Smooth muscle cell (in vitro differentiated cells): ENCODE measurements around the gene ERI2. TPM values are rescaled to one million over a fixed set of nuclear protein-coding genes. Genes with fewer than 3 reads are reported as not detected.

Experiments
- DNase-seq: peaks from one replicate; lab custom pipeline; 2025; ENCODE audit not compliant: unreplicated experiment; lab: John Stamatoyannopoulos, UW
- H2AFZ ChIP-seq: fragments of 200-600 bp; sonication (generic); 2 replicates; pipeline ENCODE4 v1.6.0; 2016; ENCODE audit warnings: antibody characterized with exemption, low read depth, mild to moderate bottlenecking
- H3F3A ChIP-seq: fragments of 200-600 bp; sonication (generic); 2 replicates; pipeline ENCODE4 v1.6.0; 2017; ENCODE audit warnings: antibody characterized with exemption, low read depth
- H3K27ac ChIP-seq: fragments of 200-600 bp; sonication (generic); 2 replicates; pipeline ENCODE4 v1.5.1; 2016; ENCODE audit warnings: low read depth, mild to moderate bottlenecking
- H3K27me3 ChIP-seq: fragments of 200-600 bp; sonication (generic); 2 replicates; pipeline ENCODE4 v1.6.1; 2016; ENCODE audit warnings: low read depth, mild to moderate bottlenecking
- H3K36me3 ChIP-seq: fragments of 200-600 bp; sonication (generic); 2 replicates; pipeline ENCODE4 v1.5.1; 2016; ENCODE audit warnings: low read depth
- H3K4me1 ChIP-seq: fragments of 200-600 bp; sonication (generic); 2 replicates; pipeline ENCODE4 v1.5.1; 2016; ENCODE audit warnings: low read depth
- H3K4me2 ChIP-seq: fragments of 200-600 bp; sonication (generic); 2 replicates; pipeline ENCODE4 v1.6.0; 2016; ENCODE audit warnings: mild to moderate bottlenecking
- H3K4me3 ChIP-seq: fragments of 200-600 bp; sonication (generic); 2 replicates; pipeline ENCODE4 v1.5.1; 2016; ENCODE audit warnings: mild to moderate bottlenecking
- H3K79me2 ChIP-seq: fragments of 200-600 bp; sonication (generic); 2 replicates; pipeline ENCODE4 v1.6.0; 2016; ENCODE audit warnings: low read depth, mild to moderate bottlenecking
- H3K9ac ChIP-seq: fragments of 200-600 bp; sonication (generic); 2 replicates; pipeline ENCODE4 v1.6.0; 2016; ENCODE audit warnings: low read depth
- H3K9me3 ChIP-seq: fragments of 200-600 bp; sonication (generic); replicated peaks from 2 replicates; pipeline ENCODE4 v1.5.1; 2016; ENCODE audit warnings: low read depth
- H4K20me1 ChIP-seq: fragments of 200-600 bp; sonication (generic); 2 replicates; pipeline ENCODE4 v1.6.0; 2016; ENCODE audit warnings: low read depth
- CTCF ChIP-seq: fragments of 200-600 bp; sonication (generic); IDR thresholded peaks from 2 replicates; pipeline ENCODE4 v1.5.1; 2017; ENCODE audit warnings: borderline replicate concordance, mild to moderate bottlenecking, antibody characterized with exemption; ENCODE audit not compliant: insufficient read depth, poor library complexity, severe bottlenecking
- WGBS: methylation state at CpG from one replicate; pipeline ENCODE4 v1.1.7; 2016; ENCODE audit warnings: low lambda C conversion rate; 5-methylcytosine and 5-hydroxymethylcytosine counted together
- polyA plus RNA-seq: library from polyadenylated mRNA; unstranded; fragments of >200 nt; fragmentation: Nextera tagmentation; extraction: Ambion mirVana; gene quantifications from 2 replicates; pipeline ENCODE4 v1.2.1, GENCODE V29; 2016
- total RNA-seq: library from RNA; depleted of rRNA; stranded (reverse); fragments of >200 nt; gene quantifications from 2 replicates; pipeline ENCODE4 v1.2.3, GENCODE V29; 2014

ERI2 gene
- total and polyA plus RNA-seq, 2 experiments from 2014 or later, result 7.6 to 12.9 TPM

GRCh38 chr16:20774703-20775362 lies 31.4 kb downstream of the ERI2 start:
- Histone ChIP-seq H3K4me1 (no peaks in the 10 kb centered on the region), H3K27ac (no peak overlapping the region), H3F3A (no peaks in the 10 kb centered on the region), H3K9me3 (no peaks in the 10 kb centered on the region), H3K4me2 (no peak overlapping the region), H3K4me3 (no peak overlapping the region), H3K27me3 (no peaks in the 10 kb centered on the region), H3K9ac (no peak overlapping the region), H3K36me3 (no peaks in the 10 kb centered on the region), H2AFZ (peak overlapping the region; percentile 49), H3K79me2 (no peaks in the 10 kb centered on the region), H4K20me1 (no peaks in the 10 kb centered on the region)
- DNase-seq, result peak; percentile 6
- peak; percentile 65 for TF ChIP-seq CTCF
- WGBS, result 57% methylated on average over 7 of the region's 7 CpGs

- no peak overlapping the region for H3K27ac ChIP-seq
- DNase-seq, result no peak
- no peaks in the 10 kb centered on the region for H4K20me1 ChIP-seq
- no peaks in the 10 kb centered on the region for H3F3A ChIP-seq
- no peak for TF ChIP-seq CTCF
- no peaks in the 10 kb centered on the region for H3K9me3 ChIP-seq
- H3K9ac ChIP-seq, result no peak overlapping the region
- 91% methylated on average over 3 of the region's 3 CpGs for WGBS
- no peaks in the 10 kb centered on the region for H3K36me3 ChIP-seq
- no peaks in the 10 kb centered on the region for H3K27me3 ChIP-seq
- H3K4me3 ChIP-seq, result no peak overlapping the region
- no peaks in the 10 kb centered on the region for H3K79me2 ChIP-seq
- H3K4me2 ChIP-seq, result no peak overlapping the region
- no peak overlapping the region for H2AFZ ChIP-seq
- no peaks in the 10 kb centered on the region for H3K4me1 ChIP-seq
Observed at GRCh38 chr16:20773679-20774078, 32.6 kb downstream of the ERI2 start.

- 94% methylated on average over 1 of the region's 1 CpG for WGBS
- no peak overlapping the region for H3K27ac ChIP-seq
- no peaks in the 10 kb centered on the region for H4K20me1 ChIP-seq
- H3K9ac ChIP-seq, result no peak overlapping the region
- TF ChIP-seq CTCF, result no peak
- no peak for DNase-seq
- no peak overlapping the region for H3K4me2 ChIP-seq
- H3K79me2 ChIP-seq, result no peaks in the 10 kb centered on the region
- H2AFZ ChIP-seq, result no peak overlapping the region
- H3K4me1 ChIP-seq, result no peaks in the 10 kb centered on the region
- no peak overlapping the region for H3K4me3 ChIP-seq
- no peaks in the 10 kb centered on the region for H3F3A ChIP-seq
- H3K27me3 ChIP-seq, result no peaks in the 10 kb centered on the region
- no peaks in the 10 kb centered on the region for H3K9me3 ChIP-seq
- H3K36me3 ChIP-seq, result no peaks in the 10 kb centered on the region
Observed at GRCh38 chr16:20768818-20769217, 37.5 kb downstream of the ERI2 start.

GRCh38 chr16:20768121-20768520 lies 38.2 kb downstream of the ERI2 start:
- H3K9ac ChIP-seq, result no peak overlapping the region
- H3K4me3 ChIP-seq, result no peak overlapping the region
- H3K79me2 ChIP-seq, result no peaks in the 10 kb centered on the region
- H3K27me3 ChIP-seq, result no peaks in the 10 kb centered on the region
- no peaks in the 10 kb centered on the region for H3F3A ChIP-seq
- H4K20me1 ChIP-seq, result no peaks in the 10 kb centered on the region
- DNase-seq, result no peak
- no peaks in the 10 kb centered on the region for H3K9me3 ChIP-seq
- H3K4me1 ChIP-seq, result no peaks in the 10 kb centered on the region
- H3K4me2 ChIP-seq, result no peak overlapping the region
- no peak for TF ChIP-seq CTCF
- WGBS, result 100% methylated on average over 1 of the region's 1 CpG
- no peak overlapping the region for H2AFZ ChIP-seq
- no peaks in the 10 kb centered on the region for H3K36me3 ChIP-seq
- no peak overlapping the region for H3K27ac ChIP-seq
